ENCODE measurements around the gene ACOX3.

The ACOX3 gene

GRCh38 chr4:8373270-8373972 lies 67.1 kb downstream of the ACOX3 start:
- DNase-seq (ENCODE audit: low read depth in 3 of 3) = no peak

GRCh38 chr4:8372506-8372905 lies 68.0 kb downstream of the ACOX3 start:
- DNase-seq (ENCODE audit: low read depth in 3 of 3) = no peak

DNA sequence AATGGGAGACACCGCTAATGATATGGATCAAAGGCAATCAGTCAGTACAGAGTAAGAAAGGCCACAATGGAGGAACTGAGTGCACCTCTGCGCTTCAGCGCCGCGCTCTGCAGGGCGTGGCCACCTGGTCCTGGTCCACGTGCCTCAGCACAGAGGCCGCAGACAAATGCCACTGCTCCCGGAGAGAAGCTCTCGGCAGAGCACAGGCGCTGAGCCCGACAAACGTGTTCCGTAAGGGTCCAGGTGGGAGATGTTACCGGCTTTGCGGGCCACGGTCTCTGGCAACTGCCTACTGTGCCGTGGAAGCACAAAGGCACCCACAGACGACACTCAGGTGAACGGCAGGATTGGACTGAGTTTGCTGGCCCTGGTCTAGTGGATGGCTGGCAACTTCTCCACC lies 68.9 kb downstream of the ACOX3 start:
- DNase-seq (ENCODE audit: low read depth in 3 of 3) = no peak

- DNase-seq (ENCODE audit: low read depth in 3 of 3) = no peak
Measured at GRCh38 chr4:8370835-8371595, 69.5 kb downstream of the ACOX3 start.

DNA sequence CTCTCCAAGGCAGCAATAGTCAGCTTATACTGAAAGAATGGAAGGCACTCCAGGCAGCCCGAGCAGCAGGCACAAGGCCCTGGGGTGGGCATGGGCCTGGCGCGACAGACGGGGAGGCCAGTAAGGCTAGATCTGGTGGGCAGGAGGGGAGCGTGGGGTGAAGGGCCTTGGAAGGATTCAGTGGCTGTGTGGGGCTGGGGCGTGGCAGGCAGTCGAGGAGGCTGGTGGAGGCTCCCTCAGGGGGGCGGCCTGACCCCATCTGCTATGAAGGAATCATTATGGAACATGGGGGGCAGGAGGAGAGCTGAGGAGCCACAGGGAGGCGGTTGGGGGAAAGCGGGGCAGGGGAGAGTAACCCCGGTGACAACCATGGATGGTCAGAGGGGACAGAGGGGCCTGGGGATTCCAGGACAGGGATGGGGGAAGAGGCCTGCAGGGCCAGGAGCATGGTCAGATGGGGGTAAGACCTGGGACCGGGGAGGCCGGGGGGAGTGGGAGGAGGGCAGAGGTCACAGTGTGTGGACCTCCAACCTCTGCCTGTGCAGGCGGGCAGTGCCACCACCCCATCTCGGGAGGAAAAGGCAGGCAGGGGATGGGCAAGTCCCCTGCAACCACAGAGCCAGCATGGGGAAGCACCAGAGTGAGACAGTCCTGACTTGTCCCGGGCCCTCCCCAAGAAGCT lies 70.3 kb downstream of the ACOX3 start:
- DNase-seq (ENCODE audit: low read depth in 3 of 3) = no peak

- DNase-seq (ENCODE audit: low read depth in 3 of 3) = no peak
Measured at GRCh38 chr4:8369426-8370105, 71.0 kb downstream of the ACOX3 start.

GRCh38 chr4:8368998-8369397 lies 71.5 kb downstream of the ACOX3 start:
- DNase-seq (ENCODE audit: low read depth in 3 of 3) = no peak

DNA sequence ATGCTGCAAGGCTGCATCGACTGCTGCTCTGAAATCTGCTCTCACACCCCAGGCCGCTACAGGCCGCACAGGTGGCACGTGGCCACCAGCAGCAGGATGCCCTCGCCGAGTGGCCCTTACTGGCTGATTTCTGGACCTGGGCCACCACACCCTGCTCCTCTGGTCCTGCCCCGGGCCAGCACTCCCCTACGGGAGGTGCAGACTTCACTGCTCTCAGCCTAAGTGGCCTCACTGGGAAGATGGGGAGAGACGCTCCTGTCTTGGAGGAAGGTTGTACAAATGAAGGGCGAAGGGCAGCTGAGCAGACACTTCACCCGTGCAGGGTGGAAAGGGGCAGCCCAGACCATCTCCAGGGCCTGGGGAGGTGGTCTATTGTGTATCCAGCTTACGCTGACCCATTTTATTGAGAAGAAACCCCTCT lies 72.5 kb downstream of the ACOX3 start:
- no peak for DNase-seq (ENCODE audit: low read depth in 3 of 3)

DNA sequence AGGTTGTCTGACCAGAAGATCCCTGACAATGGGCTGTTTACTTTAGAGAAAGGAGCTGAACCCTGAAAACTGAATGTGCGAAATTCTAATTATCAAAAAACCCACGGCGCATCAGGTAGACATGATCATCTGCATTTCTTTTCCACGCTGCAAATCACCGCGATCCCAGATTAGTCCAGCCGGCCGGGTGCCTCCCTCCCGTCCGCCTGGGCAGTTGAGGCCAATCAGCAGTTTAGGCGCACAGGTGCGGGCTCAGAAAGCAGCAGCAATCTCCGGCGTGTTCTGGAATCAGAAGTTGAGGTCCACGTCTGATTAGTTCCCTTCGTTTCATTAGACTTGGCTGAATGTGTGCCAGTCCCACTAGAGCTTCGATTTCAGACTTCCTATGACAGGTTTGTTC lies 73.9 kb downstream of the ACOX3 start:
- DNase-seq (ENCODE audit: low read depth in 3 of 3) = no peak

DNA sequence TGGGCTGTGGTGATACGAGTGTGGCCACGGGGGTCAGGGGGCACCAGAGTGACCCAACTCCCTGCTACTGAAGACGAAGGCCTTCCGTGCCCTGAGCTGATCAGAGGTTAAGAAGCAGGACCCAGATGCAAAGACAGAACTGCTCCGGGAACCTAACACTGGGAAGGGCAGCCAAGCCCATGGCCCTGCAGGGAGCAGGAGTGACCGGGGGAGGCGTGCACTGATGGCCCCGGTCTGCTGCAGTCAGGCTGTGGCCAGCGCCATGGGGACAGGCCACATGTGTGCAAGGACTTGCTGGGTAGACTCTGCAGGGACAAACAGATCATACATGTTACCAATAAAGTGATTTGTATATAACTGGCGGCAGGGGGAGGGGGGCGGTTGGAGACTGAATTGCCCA lies 74.6 kb downstream of the ACOX3 start:
- no peak for DNase-seq (ENCODE audit: low read depth in 3 of 3)

DNA sequence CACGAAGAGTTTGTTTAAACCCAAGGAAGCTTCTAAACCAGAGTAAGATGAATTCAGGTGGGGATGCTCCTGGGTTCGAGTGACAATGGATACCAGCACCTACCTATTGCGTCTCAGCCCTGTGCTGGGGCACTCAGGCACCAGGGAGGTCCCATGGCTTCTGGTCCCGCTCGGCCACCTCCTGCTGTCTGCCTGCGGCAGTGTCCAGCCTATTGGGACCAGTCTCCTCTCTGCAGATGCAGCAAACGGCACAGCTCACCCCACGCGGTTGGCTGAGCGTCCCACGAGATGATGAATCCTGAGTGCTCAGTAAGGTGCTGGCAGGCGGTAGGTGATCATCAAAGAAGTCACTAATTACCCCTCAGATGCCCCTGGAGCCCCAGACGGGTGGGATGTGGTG lies 75.2 kb downstream of the ACOX3 start:
- no peak for DNase-seq (ENCODE audit: low read depth in 3 of 3)

DNA sequence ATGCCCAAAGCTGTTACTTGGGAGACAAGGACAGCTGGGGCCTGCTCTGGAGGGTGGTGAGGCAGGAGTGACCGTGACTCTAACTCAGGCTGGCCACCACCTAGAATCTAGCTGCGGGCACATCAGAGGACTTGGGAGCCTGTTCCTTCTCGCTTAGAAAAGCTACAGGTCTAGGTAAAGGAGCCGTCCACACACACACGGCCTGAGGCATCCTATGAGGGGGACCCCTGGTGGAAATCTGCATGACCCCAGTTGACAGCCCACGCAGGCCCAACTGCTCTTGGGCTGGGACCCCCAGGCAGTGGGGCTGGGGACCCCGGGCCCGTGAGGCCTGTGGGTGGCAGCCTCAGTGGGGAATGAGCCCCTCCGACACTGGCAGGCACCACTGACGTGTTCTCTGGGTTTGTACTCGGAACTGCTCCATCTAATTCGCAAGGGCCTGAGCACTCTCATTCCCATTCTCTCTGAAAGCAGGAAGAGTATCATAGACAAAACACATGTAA lies 75.6 kb downstream of the ACOX3 start:
- no peak for DNase-seq (ENCODE audit: low read depth in 3 of 3)

- DNase-seq (ENCODE audit: low read depth in 3 of 3) = no peak
Measured at GRCh38 chr4:8364141-8364540, 76.4 kb downstream of the ACOX3 start.

GRCh38 chr4:8362483-8362882 lies 78.0 kb downstream of the ACOX3 start:
- DNase-seq (ENCODE audit: low read depth in 3 of 3) = no peak

DNA sequence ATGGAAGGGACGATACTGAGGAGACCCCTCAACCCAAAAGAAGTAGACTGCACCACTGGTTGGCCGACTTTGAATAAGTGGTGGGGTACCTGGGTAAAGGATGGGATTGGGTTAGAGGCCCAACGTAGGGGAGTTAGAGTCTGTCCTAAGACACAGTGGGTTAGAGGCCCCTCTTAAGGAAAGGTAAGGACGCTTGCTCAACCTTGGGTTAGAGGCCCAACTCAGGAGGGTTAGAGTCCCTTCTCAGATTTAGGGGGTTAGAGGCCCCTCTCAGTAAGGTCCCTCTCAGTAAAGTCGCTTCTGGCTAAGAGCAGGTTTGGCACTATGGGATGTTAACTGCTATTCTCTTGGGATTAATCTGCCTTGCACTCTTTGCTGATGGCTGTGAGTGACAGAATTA lies 81.3 kb downstream of the ACOX3 start:
- DNase-seq (ENCODE audit: low read depth in 3 of 3) = no peak

GRCh38 chr4:8356856-8357255 lies 83.7 kb downstream of the ACOX3 start:
- no peak for DNase-seq (ENCODE audit: low read depth in 3 of 3)

DNA sequence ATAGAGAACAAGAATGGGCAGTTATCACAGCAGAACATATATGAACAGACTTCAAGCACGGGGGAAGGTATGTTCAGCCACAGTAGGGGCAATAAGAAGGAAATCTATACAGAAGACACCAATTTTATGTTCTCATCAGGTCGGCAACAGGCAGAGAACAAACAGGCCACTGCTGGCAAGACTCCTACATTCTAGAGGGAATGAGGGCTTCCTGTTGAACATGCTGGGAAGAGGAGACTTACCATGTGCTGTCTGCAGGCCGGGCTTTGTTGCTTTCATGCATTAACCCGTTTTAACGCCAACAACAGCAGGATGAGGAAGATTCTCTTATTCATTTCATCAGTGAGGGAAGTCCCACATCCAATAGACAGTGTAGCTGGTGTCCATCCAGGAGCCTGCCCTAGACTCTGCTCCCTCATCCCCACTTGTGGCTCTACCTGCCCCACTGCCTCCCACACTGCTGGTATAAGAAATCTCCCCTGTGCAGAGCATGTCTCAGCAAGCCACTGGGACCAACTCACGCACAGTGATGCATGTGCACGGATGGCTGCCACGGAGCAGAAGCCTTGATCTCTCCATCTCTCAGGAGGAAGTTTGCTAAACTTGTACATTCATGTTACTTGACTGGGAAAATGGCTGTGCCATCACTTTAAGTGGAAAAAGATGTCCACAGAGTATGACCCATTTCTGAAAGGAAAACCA lies 84.5 kb downstream of the ACOX3 start:
- no peak for DNase-seq (ENCODE audit: low read depth in 3 of 3)

GRCh38 chr4:8355306-8355705 lies 85.2 kb downstream of the ACOX3 start:
- no peak for DNase-seq (ENCODE audit: low read depth in 3 of 3)

- no peak for DNase-seq (ENCODE audit: low read depth in 3 of 3)
Measured at GRCh38 chr4:8353912-8354453, 86.5 kb downstream of the ACOX3 start.

DNA sequence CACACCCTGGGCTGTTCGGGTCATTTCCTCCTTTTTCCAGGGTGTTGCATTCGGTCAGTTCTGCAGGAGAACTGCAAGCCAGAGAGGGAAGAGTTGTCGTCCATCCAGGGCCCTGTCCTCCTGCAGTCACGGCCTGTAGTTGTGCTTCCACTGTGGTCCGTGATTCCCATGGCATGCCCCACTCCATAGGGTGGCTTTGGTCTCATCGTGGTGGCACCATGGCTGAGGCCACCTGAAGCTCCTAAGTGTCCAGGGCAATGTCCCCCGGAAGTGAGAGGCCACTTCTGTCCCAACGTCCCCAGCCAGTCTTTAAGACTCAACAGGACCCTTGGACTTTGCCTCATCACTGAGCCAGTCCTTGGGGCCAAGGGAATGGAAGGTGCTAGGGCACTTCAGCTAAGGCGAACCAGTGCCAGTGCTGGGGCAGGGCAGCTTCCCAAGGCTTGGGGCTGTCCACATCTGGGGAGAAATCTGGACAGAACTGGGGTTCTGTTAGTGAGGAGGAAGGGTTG lies 87.3 kb downstream of the ACOX3 start:
- no peak for DNase-seq (ENCODE audit: low read depth in 3 of 3)

Measured in stimulated activated CD4-positive, alpha-beta T cell treated with anti-CD3 and anti-CD28 coated beads, TNF-alpha, amount 100 ng/mL, for 4 hours (primary cell).